HepG2 (cell line): ENCODE data around the gene TAGLN2.

Experiments used
- EZH2 ChIP-seq: conservative IDR thresholded peaks from 2 replicates; pipeline ENCODE4 v1.6.1; 2012; ENCODE audit warnings: mild to moderate bottlenecking, low read depth, low read length, moderate library complexity
- FOXM1 ChIP-seq: sonication (generic); formaldehyde crosslinking; IDR thresholded peaks from 2 replicates; pipeline ENCODE4 v1.5.0; 2020; ENCODE audit warnings: missing genetic modification reagents
- FOXP1 ChIP-seq, 2 experiments: fragments of 450-650 bp in 1 of 2; IDR thresholded peaks; 2 replicates each; pipeline ENCODE4 v1.6.1; 2017 to 2018; ENCODE audit warnings: antibody characterized with exemption in 1 of 2
- MZF1 ChIP-seq: sonication (generic); formaldehyde crosslinking; IDR thresholded peaks from 2 replicates; pipeline ENCODE4 v1.8.1; 2023; ENCODE audit warnings: mild to moderate bottlenecking, missing genetic modification reagents, borderline replicate concordance
- TCF7 ChIP-seq: sonication (generic); IDR thresholded peaks from 2 replicates; pipeline ENCODE4 v1.6.1; 2016; ENCODE audit warnings: antibody characterized with exemption, low read depth
- YY1 ChIP-seq: IDR thresholded peaks from 2 replicates; pipeline ENCODE4 v1.6.1; 2011; ENCODE audit warnings: low read length, low read depth, moderate library complexity, mild to moderate bottlenecking; ENCODE audit not compliant: insufficient read depth, insufficient replicate concordance
- ZNF407 ChIP-seq: sonication (generic); formaldehyde crosslinking; IDR thresholded peaks from one replicate; pipeline ENCODE4 v1.5.1; 2020; ENCODE audit warnings: mild to moderate bottlenecking, missing genetic modification reagents; ENCODE audit errors: not compliant biosample characterization
- ZNF770 ChIP-seq: sonication (generic); formaldehyde crosslinking; IDR thresholded peaks from 2 replicates; pipeline ENCODE4 v1.5.0; 2020; ENCODE audit warnings: mild to moderate bottlenecking, missing genetic modification reagents
- TF ChIP-seq, protein P1 (sequence below): sonication (generic); formaldehyde crosslinking; IDR thresholded peaks from 2 replicates; pipeline ENCODE4 v1.5.0; 2020; ENCODE audit warnings: mild to moderate bottlenecking, missing genetic modification reagents, moderate library complexity
- TF ChIP-seq, protein P2 (sequence below): sonication (generic); formaldehyde crosslinking; IDR thresholded peaks from 2 replicates; pipeline ENCODE4 v1.4.0; 2020; ENCODE audit warnings: missing genetic modification reagents

- TF ChIP-seq, protein P1, sequence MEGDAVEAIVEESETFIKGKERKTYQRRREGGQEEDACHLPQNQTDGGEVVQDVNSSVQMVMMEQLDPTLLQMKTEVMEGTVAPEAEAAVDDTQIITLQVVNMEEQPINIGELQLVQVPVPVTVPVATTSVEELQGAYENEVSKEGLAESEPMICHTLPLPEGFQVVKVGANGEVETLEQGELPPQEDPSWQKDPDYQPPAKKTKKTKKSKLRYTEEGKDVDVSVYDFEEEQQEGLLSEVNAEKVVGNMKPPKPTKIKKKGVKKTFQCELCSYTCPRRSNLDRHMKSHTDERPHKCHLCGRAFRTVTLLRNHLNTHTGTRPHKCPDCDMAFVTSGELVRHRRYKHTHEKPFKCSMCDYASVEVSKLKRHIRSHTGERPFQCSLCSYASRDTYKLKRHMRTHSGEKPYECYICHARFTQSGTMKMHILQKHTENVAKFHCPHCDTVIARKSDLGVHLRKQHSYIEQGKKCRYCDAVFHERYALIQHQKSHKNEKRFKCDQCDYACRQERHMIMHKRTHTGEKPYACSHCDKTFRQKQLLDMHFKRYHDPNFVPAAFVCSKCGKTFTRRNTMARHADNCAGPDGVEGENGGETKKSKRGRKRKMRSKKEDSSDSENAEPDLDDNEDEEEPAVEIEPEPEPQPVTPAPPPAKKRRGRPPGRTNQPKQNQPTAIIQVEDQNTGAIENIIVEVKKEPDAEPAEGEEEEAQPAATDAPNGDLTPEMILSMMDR (CRISPR knock-in tag): no peak
- no peak for TF ChIP-seq TCF7
- no peak for TF ChIP-seq EZH2
- TF ChIP-seq FOXM1 (CRISPR knock-in tag): no peak
- no peak for TF ChIP-seq FOXP1 (IDR thresholded peaks at IDR 0.05)
- TF ChIP-seq FOXP1 (CRISPR knock-in tag; IDR thresholded peaks at IDR 0.05): no peak
- no peak for TF ChIP-seq MZF1 (CRISPR knock-in tag)
- no peak for TF ChIP-seq ZNF770
- TF ChIP-seq ZNF407 (CRISPR knock-in tag): no peak
- no peak for TF ChIP-seq YY1
- TF ChIP-seq, protein P2, sequence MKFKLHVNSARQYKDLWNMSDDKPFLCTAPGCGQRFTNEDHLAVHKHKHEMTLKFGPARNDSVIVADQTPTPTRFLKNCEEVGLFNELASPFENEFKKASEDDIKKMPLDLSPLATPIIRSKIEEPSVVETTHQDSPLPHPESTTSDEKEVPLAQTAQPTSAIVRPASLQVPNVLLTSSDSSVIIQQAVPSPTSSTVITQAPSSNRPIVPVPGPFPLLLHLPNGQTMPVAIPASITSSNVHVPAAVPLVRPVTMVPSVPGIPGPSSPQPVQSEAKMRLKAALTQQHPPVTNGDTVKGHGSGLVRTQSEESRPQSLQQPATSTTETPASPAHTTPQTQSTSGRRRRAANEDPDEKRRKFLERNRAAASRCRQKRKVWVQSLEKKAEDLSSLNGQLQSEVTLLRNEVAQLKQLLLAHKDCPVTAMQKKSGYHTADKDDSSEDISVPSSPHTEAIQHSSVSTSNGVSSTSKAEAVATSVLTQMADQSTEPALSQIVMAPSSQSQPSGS (CRISPR knock-in tag): no peak
Measured at GRCh38 chr1:159938211-159938852, 13.0 kb upstream of the TAGLN2 start.
